Chondrocyte (in vitro differentiated cells): ENCODE results near the gene PKDCC. TPM values are rescaled to one million over a fixed set of nuclear protein-coding genes. Genes with fewer than 3 reads are reported as not detected.

Experiments used
- DNase-seq: peaks from one replicate; pipeline ENCODE4 v3.0.0; 2021; ENCODE audit warnings: mixed read lengths, low spot score
- H3K27ac Mint-ChIP-seq: one replicate; pipeline ENCODE4 v1.8.0; 2021; ENCODE audit warnings: mild to moderate bottlenecking, moderate library complexity, mixed read lengths; ENCODE audit not compliant: unreplicated experiment
- H3K27me3 Mint-ChIP-seq: 2 replicates; pipeline ENCODE4 v1.8.0; 2021; ENCODE audit warnings: low read depth, mixed read lengths
- H3K36me3 Mint-ChIP-seq: 2 replicates; pipeline ENCODE4 v1.8.0; 2021; ENCODE audit warnings: low read depth, mixed read lengths
- H3K4me1 Mint-ChIP-seq: 2 replicates; pipeline ENCODE4 v1.8.0; 2021; ENCODE audit warnings: low read depth, mild to moderate bottlenecking, mixed read lengths
- H3K4me3 Mint-ChIP-seq: one replicate; pipeline ENCODE4 v1.8.0; 2021; ENCODE audit warnings: mild to moderate bottlenecking, moderate library complexity, mixed read lengths; ENCODE audit not compliant: unreplicated experiment
- H3K9me3 Mint-ChIP-seq: 2 replicates; pipeline ENCODE4 v1.8.0; 2021; ENCODE audit warnings: low read depth, mixed read lengths
- CTCF ChIP-seq: fragments of 200-600 bp; sonication (generic); IDR thresholded peaks from 2 replicates; pipeline ENCODE4 v1.5.0; 2021; ENCODE audit warnings: antibody characterized with exemption, mild to moderate bottlenecking, moderate library complexity
- total RNA-seq: library from RNA; stranded (reverse); gene quantifications from 3 replicates; pipeline ENCODE4 v1.2.1, GENCODE V29; 2021

The PKDCC gene
- total RNA-seq, 1 donor from 2014 or later, result 164 TPM

GRCh38 chr2:42043789-42044394 lies 3.9 kb upstream of the PKDCC start:
- Mint-ChIP-seq H3K4me1 (peaks cover 29% of the 10 kb centered on the region), H3K27me3 (no peaks in the 10 kb centered on the region), H3K4me3 (no peak overlapping the region), H3K27ac (no peak overlapping the region), H3K36me3 (no peaks in the 10 kb centered on the region), H3K9me3 (no peaks in the 10 kb centered on the region)
- no peak for DNase-seq
- no peak for TF ChIP-seq CTCF

GRCh38 chr2:42044939-42045338 lies 2.9 kb upstream of the PKDCC start:
- H3K36me3 Mint-ChIP-seq, result peaks cover 3% of the 10 kb centered on the region
- H3K27me3 Mint-ChIP-seq, result no peaks in the 10 kb centered on the region
- peaks cover 33% of the 10 kb centered on the region for H3K4me1 Mint-ChIP-seq
- no peak overlapping the region for H3K4me3 Mint-ChIP-seq
- no peaks in the 10 kb centered on the region for H3K9me3 Mint-ChIP-seq
- TF ChIP-seq CTCF, result no peak
- H3K27ac Mint-ChIP-seq, result no peak overlapping the region
- DNase-seq, result no peak

GRCh38 chr2:42045352-42045751 lies 2.5 kb upstream of the PKDCC start:
- no peak overlapping the region for H3K4me3 Mint-ChIP-seq
- no peak overlapping the region for H3K27ac Mint-ChIP-seq
- peaks cover 36% of the 10 kb centered on the region for H3K4me1 Mint-ChIP-seq
- TF ChIP-seq CTCF, result no peak
- peaks cover 7% of the 10 kb centered on the region for H3K36me3 Mint-ChIP-seq
- no peak for DNase-seq
- H3K27me3 Mint-ChIP-seq, result no peaks in the 10 kb centered on the region
- H3K9me3 Mint-ChIP-seq, result no peaks in the 10 kb centered on the region

GRCh38 chr2:42045848-42046748 lies 1.7 kb upstream of the PKDCC start:
- Mint-ChIP-seq H3K36me3 (peaks cover 11% of the 10 kb centered on the region), H3K4me3 (peak overlapping the region; percentile 86), H3K9me3 (no peaks in the 10 kb centered on the region), H3K27ac (peak overlapping the region; percentile 91), H3K27me3 (no peaks in the 10 kb centered on the region), H3K4me1 (peaks cover 43% of the 10 kb centered on the region)
- no peak for TF ChIP-seq CTCF
- DNase-seq, result no peak

GRCh38 chr2:42046819-42047487 lies 868 bp upstream of the PKDCC start:
- peaks cover 50% of the 10 kb centered on the region for H3K4me1 Mint-ChIP-seq
- TF ChIP-seq CTCF, result no peak
- no peak for DNase-seq
- H3K27me3 Mint-ChIP-seq, result no peaks in the 10 kb centered on the region
- peak overlapping the region; percentile 86 for H3K4me3 Mint-ChIP-seq
- peak overlapping the region; percentile 91 for H3K27ac Mint-ChIP-seq
- no peaks in the 10 kb centered on the region for H3K9me3 Mint-ChIP-seq
- peaks cover 15% of the 10 kb centered on the region for H3K36me3 Mint-ChIP-seq
